ENCODE data around the gene MED12.

MED12 gene

DNA sequence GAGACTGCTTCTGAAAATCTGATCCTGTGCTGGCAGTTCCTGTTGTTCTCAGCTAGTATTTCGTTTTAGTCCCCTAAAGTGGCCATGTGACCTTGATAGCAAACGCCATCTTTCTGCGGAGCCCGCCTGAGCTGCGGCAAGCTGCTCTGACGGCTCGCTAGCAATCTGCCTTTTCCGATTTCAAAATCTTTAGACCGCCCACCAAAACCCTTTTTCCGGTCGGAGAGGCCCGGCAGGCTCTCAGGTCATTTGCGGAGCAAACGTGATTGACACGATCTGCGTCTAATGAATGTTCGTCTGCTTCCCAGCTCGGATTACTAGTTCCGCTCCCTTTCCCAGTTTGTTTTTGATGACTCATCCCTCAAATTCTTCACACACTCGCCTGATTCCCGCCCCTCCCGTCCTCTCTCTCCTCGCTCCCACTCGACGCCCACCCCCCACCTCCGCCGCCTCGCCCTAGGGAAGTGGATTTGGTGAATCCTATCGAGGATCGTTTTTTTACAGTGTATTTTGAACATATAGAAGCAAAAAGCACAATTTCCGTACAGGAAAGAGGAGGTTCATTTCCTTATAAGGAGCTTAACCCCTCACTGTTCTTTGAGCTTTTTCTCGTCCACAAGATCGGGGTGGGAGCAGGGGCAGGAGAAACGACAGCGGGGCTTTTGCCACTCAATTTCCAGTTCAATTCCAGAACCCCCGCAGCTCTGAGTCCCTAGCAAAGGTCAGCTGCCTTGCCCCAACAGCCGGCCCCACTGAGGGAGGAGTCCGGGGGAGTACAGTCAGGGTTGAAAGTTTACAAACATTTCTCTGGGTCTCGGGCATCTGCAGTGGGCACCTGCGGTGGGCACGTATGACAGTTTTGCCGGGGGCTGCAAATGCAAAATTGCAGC is 63.8 kb downstream of the MED12 start:
- Histone ChIP-seq H4K20me1 (ENCODE audit: insufficient read depth, low read length, poor library complexity, severe bottlenecking) (no peaks in the 10 kb centered on the region), H3K4me2 (ENCODE audit: low read depth, low read length, poor library complexity, severe bottlenecking) (peak overlapping the region; percentile 88), H3K9me3 (ENCODE audit: insufficient read depth, low read depth, low read length) (no peaks in the 10 kb centered on the region), H2AFZ (ENCODE audit: low read length) (peak overlapping the region; percentile 73; the same call in 1 of the 2 replicates), H3F3A (ENCODE audit: low read depth) (0 out of 2 replicates have a peak, but pooled peaks cover 4% of the 10 kb centered on the region), H3K4me1 (ENCODE audit: insufficient read depth, low read length, poor library complexity, severe bottlenecking) (peaks cover 16% of the 10 kb centered on the region), H3K4me3 (ENCODE audit: low read length, poor library complexity, severe bottlenecking) (peak overlapping the region; percentile 78), H3K79me2 (ENCODE audit: insufficient read depth, low read length) (peaks cover 6% of the 10 kb centered on the region), H3K27me3 (ENCODE audit: insufficient read depth, low read length, poor library complexity, severe bottlenecking) (no peaks in the 10 kb centered on the region), H3K9ac (ENCODE audit: low read depth, low read length, poor library complexity, severe bottlenecking) (peak overlapping the region; percentile 93), H3K9me2 (replicated peaks; ENCODE audit: low read depth, low read length) (no peaks in the 10 kb centered on the region), H3K36me3 (ENCODE audit: insufficient read depth, low read length) (no peaks in the 10 kb centered on the region)
- TF ChIP-seq EZH2phosphoT487 (IDR thresholded peaks at IDR 0.05; ENCODE audit: borderline replicate concordance) = no peak
- TF ChIP-seq, protein P1, sequence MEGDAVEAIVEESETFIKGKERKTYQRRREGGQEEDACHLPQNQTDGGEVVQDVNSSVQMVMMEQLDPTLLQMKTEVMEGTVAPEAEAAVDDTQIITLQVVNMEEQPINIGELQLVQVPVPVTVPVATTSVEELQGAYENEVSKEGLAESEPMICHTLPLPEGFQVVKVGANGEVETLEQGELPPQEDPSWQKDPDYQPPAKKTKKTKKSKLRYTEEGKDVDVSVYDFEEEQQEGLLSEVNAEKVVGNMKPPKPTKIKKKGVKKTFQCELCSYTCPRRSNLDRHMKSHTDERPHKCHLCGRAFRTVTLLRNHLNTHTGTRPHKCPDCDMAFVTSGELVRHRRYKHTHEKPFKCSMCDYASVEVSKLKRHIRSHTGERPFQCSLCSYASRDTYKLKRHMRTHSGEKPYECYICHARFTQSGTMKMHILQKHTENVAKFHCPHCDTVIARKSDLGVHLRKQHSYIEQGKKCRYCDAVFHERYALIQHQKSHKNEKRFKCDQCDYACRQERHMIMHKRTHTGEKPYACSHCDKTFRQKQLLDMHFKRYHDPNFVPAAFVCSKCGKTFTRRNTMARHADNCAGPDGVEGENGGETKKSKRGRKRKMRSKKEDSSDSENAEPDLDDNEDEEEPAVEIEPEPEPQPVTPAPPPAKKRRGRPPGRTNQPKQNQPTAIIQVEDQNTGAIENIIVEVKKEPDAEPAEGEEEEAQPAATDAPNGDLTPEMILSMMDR (conservative IDR thresholded peaks at IDR 0.05; ENCODE audit: low read length) = no peak

DNA sequence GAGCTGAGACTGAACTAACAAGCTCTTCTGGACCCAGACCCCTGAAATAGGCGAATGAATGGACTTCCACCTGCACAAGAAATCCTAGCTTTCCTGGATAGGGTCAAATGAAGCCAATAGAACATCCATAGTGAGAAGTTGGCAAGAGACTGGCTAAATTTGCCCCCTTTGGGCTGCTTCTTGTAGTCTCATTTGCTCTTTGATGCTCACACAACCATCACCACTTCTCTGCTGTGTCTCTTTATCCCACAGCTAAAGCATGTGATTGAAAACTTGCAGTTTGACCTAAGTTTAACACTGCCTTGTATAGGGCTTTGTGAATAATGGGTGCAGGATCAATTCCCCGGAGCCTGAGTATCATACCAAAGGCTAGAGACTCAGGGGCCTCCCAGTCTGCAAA is 64.5 kb downstream of the MED12 start:
- Histone ChIP-seq H3F3A (ENCODE audit: low read depth) (0 out of 2 replicates have a peak, but pooled peaks cover 4% of the 10 kb centered on the region), H3K27me3 (ENCODE audit: insufficient read depth, low read length, poor library complexity, severe bottlenecking) (no peaks in the 10 kb centered on the region), H3K9me3 (ENCODE audit: insufficient read depth, low read depth, low read length) (no peaks in the 10 kb centered on the region), H3K4me2 (ENCODE audit: low read depth, low read length, poor library complexity, severe bottlenecking) (peak overlapping the region; percentile 88), H3K9me2 (replicated peaks; ENCODE audit: low read depth, low read length) (no peaks in the 10 kb centered on the region), H3K9ac (ENCODE audit: low read depth, low read length, poor library complexity, severe bottlenecking) (peak overlapping the region; percentile 93), H3K4me1 (ENCODE audit: insufficient read depth, low read length, poor library complexity, severe bottlenecking) (peaks cover 16% of the 10 kb centered on the region), H3K79me2 (ENCODE audit: insufficient read depth, low read length) (peaks cover 6% of the 10 kb centered on the region), H2AFZ (ENCODE audit: low read length) (no peak overlapping the region), H3K4me3 (ENCODE audit: low read length, poor library complexity, severe bottlenecking) (peak overlapping the region; percentile 78), H4K20me1 (ENCODE audit: insufficient read depth, low read length, poor library complexity, severe bottlenecking) (no peaks in the 10 kb centered on the region), H3K36me3 (ENCODE audit: insufficient read depth, low read length) (no peaks in the 10 kb centered on the region)
- TF ChIP-seq EZH2phosphoT487 (IDR thresholded peaks at IDR 0.05; ENCODE audit: borderline replicate concordance) = no peak
- TF ChIP-seq, protein P1 (conservative IDR thresholded peaks at IDR 0.05; ENCODE audit: low read length) = no peak

DNA sequence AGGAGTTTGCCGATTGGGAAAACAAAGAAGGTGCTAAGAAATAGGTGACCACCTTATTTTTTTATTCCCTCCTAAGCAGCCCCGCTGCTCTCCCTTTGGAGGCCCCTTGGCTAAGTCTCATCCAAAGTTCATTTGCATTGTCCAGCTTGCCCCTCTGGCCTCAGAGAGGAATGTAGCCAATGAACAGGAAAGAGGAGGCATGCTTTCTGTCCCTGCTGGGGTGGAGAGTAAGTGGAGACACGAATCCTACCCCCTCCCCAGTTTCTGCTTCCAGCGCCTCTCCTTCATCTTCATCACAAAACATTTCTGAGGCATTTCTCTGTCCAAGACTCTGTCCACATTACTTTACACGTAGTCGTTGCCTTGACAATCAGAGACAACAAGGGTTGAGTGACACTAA is 64.9 kb downstream of the MED12 start:
- no peak for TF ChIP-seq EZH2phosphoT487 (IDR thresholded peaks at IDR 0.05; ENCODE audit: borderline replicate concordance)
- TF ChIP-seq, protein P1 (conservative IDR thresholded peaks at IDR 0.05; ENCODE audit: low read length) = no peak
- Histone ChIP-seq H3K4me3 (ENCODE audit: low read length, poor library complexity, severe bottlenecking) (no peak overlapping the region), H3K9ac (ENCODE audit: low read depth, low read length, poor library complexity, severe bottlenecking) (peak overlapping the region; percentile 93), H3K27me3 (ENCODE audit: insufficient read depth, low read length, poor library complexity, severe bottlenecking) (no peaks in the 10 kb centered on the region), H3K9me3 (ENCODE audit: insufficient read depth, low read depth, low read length) (no peaks in the 10 kb centered on the region), H2AFZ (ENCODE audit: low read length) (no peak overlapping the region), H3F3A (ENCODE audit: low read depth) (0 out of 2 replicates have a peak, but pooled peaks cover 4% of the 10 kb centered on the region), H3K9me2 (replicated peaks; ENCODE audit: low read depth, low read length) (no peaks in the 10 kb centered on the region), H3K79me2 (ENCODE audit: insufficient read depth, low read length) (peaks cover 6% of the 10 kb centered on the region), H3K4me1 (ENCODE audit: insufficient read depth, low read length, poor library complexity, severe bottlenecking) (peaks cover 16% of the 10 kb centered on the region), H3K36me3 (ENCODE audit: insufficient read depth, low read length) (no peaks in the 10 kb centered on the region), H4K20me1 (ENCODE audit: insufficient read depth, low read length, poor library complexity, severe bottlenecking) (no peaks in the 10 kb centered on the region), H3K4me2 (ENCODE audit: low read depth, low read length, poor library complexity, severe bottlenecking) (peak overlapping the region; percentile 88)

All from Loucy (cell line).